K562 (cell line): Measurements from ENCODE around the gene PREP. TPM values are rescaled to one million over a fixed set of nuclear protein-coding genes. Genes with fewer than 3 reads are reported as not detected.

ENCODE experiments used
- BCL6 ChIP-seq: fragments of 250-450 bp; sonication (Bioruptor Pico); IDR thresholded peaks from 2 replicates; pipeline ENCODE4 v1.4.0; 2020
- COPS2 ChIP-seq: fragments of 450-650 bp; conservative IDR thresholded peaks from 2 replicates; pipeline ENCODE4 v1.6.1; 2016; ENCODE audit warnings: mild to moderate bottlenecking, moderate library complexity
- JUND ChIP-seq, 2 experiments: IDR thresholded peaks; 2 replicates in 1 of 2; 3 replicates in 1 of 2; pipeline ENCODE4 v1.6.1; 2011; ENCODE audit warnings: borderline replicate concordance in 2 of 2, low read depth in 2 of 2, low read length in 2 of 2, improper control_type of control experiment in 1 of 2, missing biosample characterization in 1 of 2, missing genetic modification characterization in 1 of 2, missing genetic modification reagents in 1 of 2
- KDM1A ChIP-seq, 2 experiments: fragments of 450-650 bp; IDR thresholded peaks; 2 replicates each; pipeline ENCODE4 v1.6.1; 2016; ENCODE audit warnings: mild to moderate bottlenecking in 2 of 2
- LEF1 ChIP-seq: fragments of 450-650 bp; IDR thresholded peaks from 2 replicates; pipeline ENCODE4 v1.6.1; 2016; ENCODE audit warnings: mild to moderate bottlenecking
- MAFG ChIP-seq: fragments of 450-650 bp; conservative IDR thresholded peaks from 2 replicates; pipeline ENCODE4 v1.6.1; 2016; ENCODE audit warnings: missing genetic modification characterization, missing compliant biosample characterization
- MAFK ChIP-seq: IDR thresholded peaks from 2 replicates; pipeline ENCODE4 v1.6.1; 2011; ENCODE audit warnings: low read length, improper control_type of control experiment
- MIER1 ChIP-seq: fragments of 450-650 bp; IDR thresholded peaks from 2 replicates; pipeline ENCODE4 v1.6.1; 2016; ENCODE audit warnings: antibody characterized with exemption, mild to moderate bottlenecking, low read depth
- MTA2 ChIP-seq: fragments of 450-650 bp; IDR thresholded peaks from 2 replicates; pipeline ENCODE4 v1.6.1; 2016; ENCODE audit warnings: low read depth
- NFE2 ChIP-seq: IDR thresholded peaks from 2 replicates; pipeline ENCODE4 v1.6.1; 2014; ENCODE audit warnings: antibody characterized with exemption, low read depth
- NUFIP1 ChIP-seq: fragments of 450-650 bp; IDR thresholded peaks from 2 replicates; pipeline ENCODE4 v1.6.1; 2018; ENCODE audit not compliant: partially characterized antibody
- RFX1 ChIP-seq: fragments of 450-650 bp; IDR thresholded peaks from 2 replicates; pipeline ENCODE4 v1.6.1; 2016; ENCODE audit warnings: mild to moderate bottlenecking, moderate library complexity
- SMARCA4 ChIP-seq: fragments of 450-650 bp; IDR thresholded peaks from 2 replicates; pipeline ENCODE4 v1.6.1; 2016
- TAL1 ChIP-seq: fragments of 450-650 bp; IDR thresholded peaks from 2 replicates; pipeline ENCODE4 v1.6.1; 2016; ENCODE audit warnings: mild to moderate bottlenecking
- TCF3 ChIP-seq: sonication (generic); formaldehyde crosslinking; IDR thresholded peaks from 2 replicates; pipeline ENCODE4 v1.4.0; 2020; ENCODE audit warnings: mild to moderate bottlenecking, missing genetic modification reagents
- UBTF ChIP-seq, 2 experiments: IDR thresholded peaks; 2 replicates each; pipeline ENCODE4 v1.6.1; 2012; ENCODE audit warnings: improper control_type of control experiment in 2 of 2, low read depth in 2 of 2, low read length in 2 of 2, borderline replicate concordance in 1 of 2
- ZNF316 ChIP-seq: fragments of 450-650 bp; IDR thresholded peaks from 2 replicates; pipeline ENCODE4 v1.6.1; 2016
- polyA plus RNA-seq, 8 experiments: library from polyadenylated mRNA; depleted of rRNA in 4 of 8; stranded (reverse) in 5 of 8; unstranded in 3 of 8; fragments of >200 nt; fragmentation: Nextera tagmentation in 2 of 8; fragmentation: Illumina TruSeq in 1 of 8; extraction: Ambion mirVana in 2 of 8; extraction: Trizol in 1 of 8; gene quantifications; 2 replicates each; pipeline versions ENCODE4 v1.2.1 to v1.2.3, GENCODE V29; 2011 to 2014; ENCODE audit warnings: inconsistent platforms in 1 of 8, missing spikeins in 1 of 8
- total RNA-seq, 7 experiments: library from RNA; depleted of rRNA in 6 of 7; stranded (reverse); fragments of >200 nt in 6 of 7; fragmentation: Illumina TruSeq in 2 of 7; extraction: Trizol in 2 of 7; gene quantifications; 2 replicates each; pipeline versions ENCODE4 v1.2.1 to v1.2.3, GENCODE V29; 2011 to 2021; ENCODE audit warnings: low replicate concordance in 1 of 7
- TF ChIP-seq, protein P1 (sequence below): sonication (generic); formaldehyde crosslinking; IDR thresholded peaks from 2 replicates; pipeline ENCODE4 v1.8.0; 2023; ENCODE audit warnings: missing genetic modification reagents, mild to moderate bottlenecking, borderline replicate concordance

PREP gene
- total and polyA plus RNA-seq, 9 of the 15 experiments (the other 6 are each of a cell fraction or from before 2014, with no cell fraction given), result 14.1 to 60.8 (median 28.3) TPM

DNA sequence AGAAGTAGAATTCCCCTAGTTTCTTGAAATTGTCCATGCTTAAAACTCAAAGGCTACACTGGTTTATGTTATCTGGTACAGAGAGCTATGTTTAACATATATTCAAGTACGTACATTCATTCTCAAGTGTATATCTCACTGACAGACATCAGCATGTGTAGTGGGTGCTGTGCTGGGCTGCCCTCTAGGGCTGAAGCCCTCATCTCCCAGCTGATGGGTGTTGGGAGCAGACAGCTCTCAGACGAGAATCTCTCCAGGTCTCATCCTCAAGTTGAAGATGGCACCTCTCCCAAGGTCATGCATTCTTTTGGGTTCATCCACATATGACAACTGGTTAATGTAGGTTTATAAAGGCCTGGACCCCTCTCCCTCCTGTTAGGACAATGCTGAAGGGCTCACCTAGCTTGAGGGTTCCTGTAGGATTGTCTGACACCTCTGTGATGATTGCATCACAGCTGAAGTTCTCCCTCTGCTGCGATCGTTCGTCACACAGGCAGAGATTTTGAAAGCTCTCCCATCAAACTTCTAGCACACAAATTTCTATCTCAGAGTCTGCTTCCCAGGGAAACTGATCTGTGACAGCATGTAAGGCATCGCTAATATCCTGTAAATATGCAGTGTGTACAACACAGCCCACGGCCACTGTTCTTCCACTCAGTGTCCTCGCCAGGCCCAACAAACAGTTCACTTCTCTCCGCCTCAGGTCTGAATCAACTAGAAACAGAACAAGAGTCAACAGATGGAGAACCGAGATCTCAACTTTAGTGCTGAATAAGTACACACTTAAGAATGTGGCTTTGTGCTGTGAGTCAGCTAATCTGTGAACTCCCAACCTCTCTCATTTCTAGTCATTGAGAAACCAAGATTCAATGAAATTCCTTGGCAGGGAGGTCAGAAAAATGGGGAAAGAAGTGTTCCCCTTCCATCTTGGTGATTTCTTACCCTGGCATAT, 43.2 kb downstream of the PREP start (continued):
- TF ChIP-seq TAL1 (peak; percentile 73), MIER1 (no peak), UBTF (IDR thresholded peaks at IDR 0.05; ENCODE audit: borderline replicate concordance in 1 of 2, low read depth in 2 of 2, low read length in 2 of 2) (no peak), JUND (IDR thresholded peaks at IDR 0.05; ENCODE audit: borderline replicate concordance, low read depth, low read length) (peak; percentile 8; the same call in 1 of the 2 replicates), JUND (tag; IDR thresholded peaks at IDR 0.05; ENCODE audit: borderline replicate concordance, low read depth, low read length) (peak; percentile 37; the same call in 1 of the 3 replicates), NFE2 (peak; percentile 40; the same call in 1 of the 2 replicates), MTA2 (peak; percentile 46; the same call in 1 of the 2 replicates), MAFK (peak; percentile 60), SMARCA4 (peak; percentile 30; the same call in 1 of the 2 replicates), BCL6 (no peak), TCF3 (peak; percentile 74), COPS2 (no peak), ZNF316 (peak; percentile 70; the same call in 1 of the 2 replicates), KDM1A (IDR thresholded peaks at IDR 0.05) (peak; percentile 67 to 72), MAFG (tag) (peak; percentile 68), NUFIP1 (no peak), LEF1 (no peak), RFX1 (no peak)
- TF ChIP-seq, protein P1, sequence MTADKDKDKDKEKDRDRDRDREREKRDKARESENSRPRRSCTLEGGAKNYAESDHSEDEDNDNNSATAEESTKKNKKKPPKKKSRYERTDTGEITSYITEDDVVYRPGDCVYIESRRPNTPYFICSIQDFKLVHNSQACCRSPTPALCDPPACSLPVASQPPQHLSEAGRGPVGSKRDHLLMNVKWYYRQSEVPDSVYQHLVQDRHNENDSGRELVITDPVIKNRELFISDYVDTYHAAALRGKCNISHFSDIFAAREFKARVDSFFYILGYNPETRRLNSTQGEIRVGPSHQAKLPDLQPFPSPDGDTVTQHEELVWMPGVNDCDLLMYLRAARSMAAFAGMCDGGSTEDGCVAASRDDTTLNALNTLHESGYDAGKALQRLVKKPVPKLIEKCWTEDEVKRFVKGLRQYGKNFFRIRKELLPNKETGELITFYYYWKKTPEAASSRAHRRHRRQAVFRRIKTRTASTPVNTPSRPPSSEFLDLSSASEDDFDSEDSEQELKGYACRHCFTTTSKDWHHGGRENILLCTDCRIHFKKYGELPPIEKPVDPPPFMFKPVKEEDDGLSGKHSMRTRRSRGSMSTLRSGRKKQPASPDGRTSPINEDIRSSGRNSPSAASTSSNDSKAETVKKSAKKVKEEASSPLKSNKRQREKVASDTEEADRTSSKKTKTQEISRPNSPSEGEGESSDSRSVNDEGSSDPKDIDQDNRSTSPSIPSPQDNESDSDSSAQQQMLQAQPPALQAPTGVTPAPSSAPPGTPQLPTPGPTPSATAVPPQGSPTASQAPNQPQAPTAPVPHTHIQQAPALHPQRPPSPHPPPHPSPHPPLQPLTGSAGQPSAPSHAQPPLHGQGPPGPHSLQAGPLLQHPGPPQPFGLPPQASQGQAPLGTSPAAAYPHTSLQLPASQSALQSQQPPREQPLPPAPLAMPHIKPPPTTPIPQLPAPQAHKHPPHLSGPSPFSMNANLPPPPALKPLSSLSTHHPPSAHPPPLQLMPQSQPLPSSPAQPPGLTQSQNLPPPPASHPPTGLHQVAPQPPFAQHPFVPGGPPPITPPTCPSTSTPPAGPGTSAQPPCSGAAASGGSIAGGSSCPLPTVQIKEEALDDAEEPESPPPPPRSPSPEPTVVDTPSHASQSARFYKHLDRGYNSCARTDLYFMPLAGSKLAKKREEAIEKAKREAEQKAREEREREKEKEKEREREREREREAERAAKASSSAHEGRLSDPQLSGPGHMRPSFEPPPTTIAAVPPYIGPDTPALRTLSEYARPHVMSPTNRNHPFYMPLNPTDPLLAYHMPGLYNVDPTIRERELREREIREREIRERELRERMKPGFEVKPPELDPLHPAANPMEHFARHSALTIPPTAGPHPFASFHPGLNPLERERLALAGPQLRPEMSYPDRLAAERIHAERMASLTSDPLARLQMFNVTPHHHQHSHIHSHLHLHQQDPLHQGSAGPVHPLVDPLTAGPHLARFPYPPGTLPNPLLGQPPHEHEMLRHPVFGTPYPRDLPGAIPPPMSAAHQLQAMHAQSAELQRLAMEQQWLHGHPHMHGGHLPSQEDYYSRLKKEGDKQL (CRISPR knock-in tag), result no peak
- TF ChIP-seq, all 486 proteins: peak for 21
